Neural cell (in vitro differentiated cells): Measurements from ENCODE around the gene UBTF. TPM values are rescaled to one million over a fixed set of nuclear protein-coding genes. Genes with fewer than 3 reads are reported as not detected.

ENCODE experiments used
- H2AFZ ChIP-seq: fragments of 200-600, 300-800 bp; sonication (generic), shearing (Covaris generic); 2 replicates; pipeline ENCODE4 v1.6.0; 2014; ENCODE audit warnings: low read depth, mild to moderate bottlenecking, antibody characterized with exemption, low read length, moderate library complexity
- H3F3A ChIP-seq: fragments of 200-600 bp; shearing (Covaris generic); 2 replicates; pipeline ENCODE4 v1.6.1; 2016; ENCODE audit warnings: mild to moderate bottlenecking, moderate library complexity, mixed read lengths, antibody characterized with exemption, low read length; ENCODE audit not compliant: insufficient read depth, poor library complexity, severe bottlenecking
- H3K27ac ChIP-seq: fragments of 200-600, 300-800 bp; sonication (generic), shearing (Covaris generic); 2 replicates; pipeline ENCODE4 v1.5.1; 2014; ENCODE audit warnings: mild to moderate bottlenecking, low read length, moderate library complexity
- H3K27me3 ChIP-seq: fragments of 300-800, 200-600 bp; sonication (generic), shearing (Covaris generic); 2 replicates; pipeline ENCODE4 v1.6.0; 2014; ENCODE audit warnings: mild to moderate bottlenecking, low read depth, low read length, moderate library complexity; ENCODE audit not compliant: insufficient read depth
- H3K36me3 ChIP-seq: fragments of 300-800, 200-600 bp; sonication (generic), shearing (Covaris generic); 2 replicates; pipeline ENCODE4 v1.5.1; 2014; ENCODE audit warnings: mild to moderate bottlenecking, antibody characterized with exemption, low read length, moderate library complexity; ENCODE audit not compliant: insufficient read depth
- H3K4me2 ChIP-seq: fragments of 300-800, 200-600 bp; sonication (generic), shearing (Covaris generic); 2 replicates; pipeline ENCODE4 v1.6.0; 2014; ENCODE audit warnings: mild to moderate bottlenecking, low read length
- H3K4me3 ChIP-seq: fragments of 300-800, 200-600 bp; sonication (generic), shearing (Covaris generic); 2 replicates; pipeline ENCODE4 v1.5.1; 2014; ENCODE audit warnings: mild to moderate bottlenecking, low read length, moderate library complexity
- H3K79me2 ChIP-seq: fragments of 200-600 bp; shearing (Covaris generic); replicated peaks from 2 replicates; pipeline ENCODE4 v1.6.0; 2014; ENCODE audit warnings: mild to moderate bottlenecking, low read length, moderate library complexity; ENCODE audit not compliant: insufficient read depth
- H3K9ac ChIP-seq: fragments of 300-800, 200-600 bp; sonication (generic), shearing (Covaris generic); 2 replicates; pipeline ENCODE4 v1.6.1; 2016; ENCODE audit warnings: mild to moderate bottlenecking, low read length, mixed read lengths
- H3K9me2 ChIP-seq: fragments of 200-600 bp; shearing (Covaris generic); 2 replicates; pipeline ENCODE4 v1.6.1; 2016; ENCODE audit warnings: mild to moderate bottlenecking, low read length, mixed read lengths; ENCODE audit not compliant: insufficient read depth
- H3K9me3 ChIP-seq: fragments of 200-600, 300-800 bp; sonication (generic), shearing (Covaris generic); 2 replicates; pipeline ENCODE4 v1.6.1; 2016; ENCODE audit warnings: mild to moderate bottlenecking, mixed run types, low read length, moderate library complexity, mixed read lengths
- H4K20me1 ChIP-seq: fragments of 200-600 bp; shearing (Covaris generic); 2 replicates; pipeline ENCODE4 v1.6.1; 2016; ENCODE audit warnings: mild to moderate bottlenecking, mixed run types; ENCODE audit not compliant: insufficient read depth
- EP300 ChIP-seq: fragments of 450-650 bp; conservative IDR thresholded peaks from 2 replicates; pipeline ENCODE4 v1.6.1; 2014; ENCODE audit warnings: antibody characterized with exemption, mild to moderate bottlenecking, moderate library complexity; ENCODE audit not compliant: poor library complexity, severe bottlenecking
- EZH2 ChIP-seq: fragments of 200-600, 300-800 bp; shearing (Covaris generic), sonication (generic); IDR thresholded peaks from 2 replicates; pipeline ENCODE4 v1.6.1; 2014; ENCODE audit warnings: antibody characterized with exemption, low read length, borderline replicate concordance, mild to moderate bottlenecking; ENCODE audit not compliant: insufficient read depth, poor library complexity, severe bottlenecking
- MXI1 ChIP-seq: fragments of 450-650 bp; conservative IDR thresholded peaks from 2 replicates; pipeline ENCODE4 v1.6.1; 2014; ENCODE audit warnings: antibody characterized with exemption, mild to moderate bottlenecking; ENCODE audit not compliant: poor library complexity, severe bottlenecking
- POLR2AphosphoS5 ChIP-seq: IDR thresholded peaks from 2 replicates; pipeline ENCODE4 v1.6.1; 2012
- RAD21 ChIP-seq: fragments of 450-650 bp; conservative IDR thresholded peaks from 2 replicates; pipeline ENCODE4 v1.6.1; 2014; ENCODE audit warnings: antibody characterized with exemption, mild to moderate bottlenecking, moderate library complexity
- SMC3 ChIP-seq: fragments of 450-650 bp; conservative IDR thresholded peaks from 2 replicates; pipeline ENCODE4 v1.6.1; 2014; ENCODE audit warnings: antibody characterized with exemption, mild to moderate bottlenecking, moderate library complexity; ENCODE audit not compliant: poor library complexity
- TAF1 ChIP-seq: IDR thresholded peaks from 2 replicates; pipeline ENCODE4 v1.6.1; 2012; ENCODE audit warnings: low read depth
- polyA plus RNA-seq: library from polyadenylated mRNA; depleted of rRNA; stranded (reverse); fragments of >200 nt; gene quantifications from 2 replicates; pipeline ENCODE4 v1.2.3, GENCODE V29; 2014
- TF ChIP-seq, protein P1 (sequence below): IDR thresholded peaks from 2 replicates; pipeline ENCODE4 v1.6.1; 2012; ENCODE audit warnings: borderline replicate concordance
- TF ChIP-seq, protein P2 (sequence below): fragments of 450-650 bp; IDR thresholded peaks from 2 replicates; pipeline ENCODE4 v1.5.1; 2014; ENCODE audit warnings: antibody characterized with exemption, mild to moderate bottlenecking, moderate library complexity; ENCODE audit not compliant: poor library complexity, severe bottlenecking

Gene UBTF
- polyA plus RNA-seq, 1 donor from 2014 or later, result 73.8 TPM

DNA sequence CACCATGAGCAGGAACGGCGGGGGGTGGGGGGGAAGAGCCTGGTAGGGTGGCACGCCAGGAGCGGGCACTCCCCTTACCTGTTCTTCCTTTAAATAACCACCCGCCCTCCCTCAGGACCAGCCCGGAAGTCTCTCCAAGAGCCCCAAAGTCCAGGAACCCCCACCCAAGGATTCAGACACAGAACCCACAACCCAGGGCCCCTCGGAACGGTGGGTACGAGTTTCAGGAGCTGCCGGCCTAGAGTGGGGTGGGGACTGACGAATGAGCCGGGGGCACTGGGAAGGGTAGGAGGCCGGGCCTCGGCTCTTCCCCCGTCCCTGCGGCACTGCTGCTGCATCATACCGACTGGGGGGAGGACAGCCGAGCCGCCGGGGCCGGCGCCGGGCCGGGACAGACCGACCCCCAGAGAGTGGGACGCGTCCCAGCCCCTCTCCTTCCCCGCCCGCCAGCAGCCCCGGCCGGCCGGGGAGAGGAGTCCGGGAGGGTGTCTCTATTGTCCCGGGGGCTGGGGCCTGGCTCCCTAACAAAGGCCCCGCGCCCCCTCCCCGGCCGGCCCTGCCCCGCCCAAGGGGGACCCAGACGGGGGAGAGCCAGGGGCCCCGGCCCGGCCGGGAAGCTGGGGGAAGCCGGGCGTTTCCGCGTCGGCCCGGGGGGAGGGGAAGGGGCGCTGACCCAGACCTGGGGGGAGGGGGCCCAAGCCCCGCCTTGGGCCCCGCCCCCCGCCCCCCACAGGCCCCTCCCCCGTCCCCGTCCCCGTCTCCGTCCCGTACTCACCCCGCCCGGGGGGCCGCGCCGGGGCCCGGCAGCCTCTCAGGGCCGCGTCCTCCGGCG lies 20.5 kb downstream of the UBTF start:
- Histone ChIP-seq H3F3A (no peaks in the 10 kb centered on the region), H3K36me3 (peaks cover 10% of the 10 kb centered on the region), H3K27ac (peak overlapping the region; percentile 92), H3K9me3 (no peaks in the 10 kb centered on the region), H3K9ac (peak overlapping the region; percentile 94), H3K4me3 (peak overlapping the region; percentile 91), H2AFZ (peak overlapping the region; percentile 14), H3K27me3 (no peaks in the 10 kb centered on the region), H3K9me2 (no peaks in the 10 kb centered on the region), H3K79me2 (peaks cover 24% of the 10 kb centered on the region), H3K4me2 (peak overlapping the region; percentile 77), H4K20me1 (no peaks in the 10 kb centered on the region)
- no peak for TF ChIP-seq SMC3
- TF ChIP-seq, protein P1, sequence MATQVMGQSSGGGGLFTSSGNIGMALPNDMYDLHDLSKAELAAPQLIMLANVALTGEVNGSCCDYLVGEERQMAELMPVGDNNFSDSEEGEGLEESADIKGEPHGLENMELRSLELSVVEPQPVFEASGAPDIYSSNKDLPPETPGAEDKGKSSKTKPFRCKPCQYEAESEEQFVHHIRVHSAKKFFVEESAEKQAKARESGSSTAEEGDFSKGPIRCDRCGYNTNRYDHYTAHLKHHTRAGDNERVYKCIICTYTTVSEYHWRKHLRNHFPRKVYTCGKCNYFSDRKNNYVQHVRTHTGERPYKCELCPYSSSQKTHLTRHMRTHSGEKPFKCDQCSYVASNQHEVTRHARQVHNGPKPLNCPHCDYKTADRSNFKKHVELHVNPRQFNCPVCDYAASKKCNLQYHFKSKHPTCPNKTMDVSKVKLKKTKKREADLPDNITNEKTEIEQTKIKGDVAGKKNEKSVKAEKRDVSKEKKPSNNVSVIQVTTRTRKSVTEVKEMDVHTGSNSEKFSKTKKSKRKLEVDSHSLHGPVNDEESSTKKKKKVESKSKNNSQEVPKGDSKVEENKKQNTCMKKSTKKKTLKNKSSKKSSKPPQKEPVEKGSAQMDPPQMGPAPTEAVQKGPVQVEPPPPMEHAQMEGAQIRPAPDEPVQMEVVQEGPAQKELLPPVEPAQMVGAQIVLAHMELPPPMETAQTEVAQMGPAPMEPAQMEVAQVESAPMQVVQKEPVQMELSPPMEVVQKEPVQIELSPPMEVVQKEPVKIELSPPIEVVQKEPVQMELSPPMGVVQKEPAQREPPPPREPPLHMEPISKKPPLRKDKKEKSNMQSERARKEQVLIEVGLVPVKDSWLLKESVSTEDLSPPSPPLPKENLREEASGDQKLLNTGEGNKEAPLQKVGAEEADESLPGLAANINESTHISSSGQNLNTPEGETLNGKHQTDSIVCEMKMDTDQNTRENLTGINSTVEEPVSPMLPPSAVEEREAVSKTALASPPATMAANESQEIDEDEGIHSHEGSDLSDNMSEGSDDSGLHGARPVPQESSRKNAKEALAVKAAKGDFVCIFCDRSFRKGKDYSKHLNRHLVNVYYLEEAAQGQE, result peak; percentile 35

DNA sequence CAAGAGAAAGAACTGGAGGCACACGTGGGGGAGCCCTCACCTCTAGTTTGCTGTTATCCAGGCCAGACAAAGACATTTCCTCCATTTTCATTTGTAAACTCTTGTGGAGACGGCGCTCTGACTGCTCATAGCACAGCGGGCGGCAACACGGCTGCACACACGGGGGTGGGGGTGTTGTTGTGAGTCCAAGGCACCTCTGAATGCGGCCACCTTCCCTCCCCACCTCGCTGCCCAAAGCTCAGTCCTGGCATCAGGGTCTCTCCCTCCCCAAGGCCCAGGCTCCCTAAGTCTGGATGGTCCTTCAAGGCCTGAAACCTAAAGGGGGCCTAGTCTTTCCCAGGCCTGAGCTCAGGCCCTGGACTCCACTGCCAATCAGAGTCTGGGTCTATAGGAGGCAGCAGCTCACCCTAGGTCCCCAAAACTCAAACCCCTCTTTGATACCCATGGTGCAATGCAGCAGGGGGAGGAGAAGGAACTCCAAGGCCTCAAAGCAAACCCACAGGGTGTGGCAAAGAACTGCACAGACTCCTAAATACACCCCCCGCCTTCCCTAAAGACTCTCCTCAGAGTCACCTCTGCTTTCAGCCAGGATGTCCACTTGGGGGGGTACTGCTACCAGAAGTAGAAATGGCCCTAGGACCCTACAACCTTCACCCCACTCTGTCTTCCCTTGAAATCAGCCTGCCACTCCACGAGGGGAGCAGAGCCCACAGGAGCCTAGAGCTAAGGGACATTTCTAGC lies 21.3 kb downstream of the UBTF start:
- Histone ChIP-seq H3K9ac (peak overlapping the region; percentile 94), H3K4me2 (peak overlapping the region; percentile 77), H3K9me2 (no peaks in the 10 kb centered on the region), H3K9me3 (no peaks in the 10 kb centered on the region), H4K20me1 (no peaks in the 10 kb centered on the region), H3F3A (no peaks in the 10 kb centered on the region), H3K79me2 (peaks cover 24% of the 10 kb centered on the region), H3K4me3 (peak overlapping the region; percentile 91), H2AFZ (peak overlapping the region; percentile 14), H3K27me3 (no peaks in the 10 kb centered on the region), H3K27ac (peak overlapping the region; percentile 92), H3K36me3 (peaks cover 10% of the 10 kb centered on the region)
- TF ChIP-seq EP300, result no peak
- TF ChIP-seq SMC3, result peak; percentile 37
- peak; percentile 41 for TF ChIP-seq RAD21
- no peak for TF ChIP-seq POLR2AphosphoS5
- TF ChIP-seq, protein P2, sequence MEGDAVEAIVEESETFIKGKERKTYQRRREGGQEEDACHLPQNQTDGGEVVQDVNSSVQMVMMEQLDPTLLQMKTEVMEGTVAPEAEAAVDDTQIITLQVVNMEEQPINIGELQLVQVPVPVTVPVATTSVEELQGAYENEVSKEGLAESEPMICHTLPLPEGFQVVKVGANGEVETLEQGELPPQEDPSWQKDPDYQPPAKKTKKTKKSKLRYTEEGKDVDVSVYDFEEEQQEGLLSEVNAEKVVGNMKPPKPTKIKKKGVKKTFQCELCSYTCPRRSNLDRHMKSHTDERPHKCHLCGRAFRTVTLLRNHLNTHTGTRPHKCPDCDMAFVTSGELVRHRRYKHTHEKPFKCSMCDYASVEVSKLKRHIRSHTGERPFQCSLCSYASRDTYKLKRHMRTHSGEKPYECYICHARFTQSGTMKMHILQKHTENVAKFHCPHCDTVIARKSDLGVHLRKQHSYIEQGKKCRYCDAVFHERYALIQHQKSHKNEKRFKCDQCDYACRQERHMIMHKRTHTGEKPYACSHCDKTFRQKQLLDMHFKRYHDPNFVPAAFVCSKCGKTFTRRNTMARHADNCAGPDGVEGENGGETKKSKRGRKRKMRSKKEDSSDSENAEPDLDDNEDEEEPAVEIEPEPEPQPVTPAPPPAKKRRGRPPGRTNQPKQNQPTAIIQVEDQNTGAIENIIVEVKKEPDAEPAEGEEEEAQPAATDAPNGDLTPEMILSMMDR, result no peak
- TF ChIP-seq, protein P1, result no peak
- no peak for TF ChIP-seq TAF1
- no peak for TF ChIP-seq MXI1
- TF ChIP-seq EZH2, result no peak
